SU-DHL-6 (cell line): ENCODE results near the gene ST7L.

Source experiments
- EZH2phosphoT487 ChIP-seq: fragments of 200-600 bp; sonication (generic), shearing (Covaris generic); conservative IDR thresholded peaks from 2 replicates; pipeline ENCODE4 v1.6.1; 2018; ENCODE audit warnings: mild to moderate bottlenecking, antibody characterized with exemption, low read length, moderate library complexity, mixed read lengths
- TF ChIP-seq, protein P1 (sequence below): fragments of 200-600 bp; sonication (generic); IDR thresholded peaks from one replicate; pipeline ENCODE4 v1.5.1; 2017; ENCODE audit warnings: antibody characterized with exemption, mild to moderate bottlenecking, low read length, moderate library complexity; ENCODE audit not compliant: insufficient read depth, poor library complexity, severe bottlenecking

- TF ChIP-seq, protein P1, sequence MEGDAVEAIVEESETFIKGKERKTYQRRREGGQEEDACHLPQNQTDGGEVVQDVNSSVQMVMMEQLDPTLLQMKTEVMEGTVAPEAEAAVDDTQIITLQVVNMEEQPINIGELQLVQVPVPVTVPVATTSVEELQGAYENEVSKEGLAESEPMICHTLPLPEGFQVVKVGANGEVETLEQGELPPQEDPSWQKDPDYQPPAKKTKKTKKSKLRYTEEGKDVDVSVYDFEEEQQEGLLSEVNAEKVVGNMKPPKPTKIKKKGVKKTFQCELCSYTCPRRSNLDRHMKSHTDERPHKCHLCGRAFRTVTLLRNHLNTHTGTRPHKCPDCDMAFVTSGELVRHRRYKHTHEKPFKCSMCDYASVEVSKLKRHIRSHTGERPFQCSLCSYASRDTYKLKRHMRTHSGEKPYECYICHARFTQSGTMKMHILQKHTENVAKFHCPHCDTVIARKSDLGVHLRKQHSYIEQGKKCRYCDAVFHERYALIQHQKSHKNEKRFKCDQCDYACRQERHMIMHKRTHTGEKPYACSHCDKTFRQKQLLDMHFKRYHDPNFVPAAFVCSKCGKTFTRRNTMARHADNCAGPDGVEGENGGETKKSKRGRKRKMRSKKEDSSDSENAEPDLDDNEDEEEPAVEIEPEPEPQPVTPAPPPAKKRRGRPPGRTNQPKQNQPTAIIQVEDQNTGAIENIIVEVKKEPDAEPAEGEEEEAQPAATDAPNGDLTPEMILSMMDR = no peak
- TF ChIP-seq EZH2phosphoT487 = no peak
Observed at GRCh38 chr1:112546076-112546475, 72.9 kb downstream of the ST7L start.
